Right lobe of liver (tissue), 6 donors: Measurements from ENCODE around the gene TBXA2R. TPM values are rescaled to one million over a fixed set of nuclear protein-coding genes. Genes with fewer than 3 reads are reported as not detected.
A peak's percentile ranks its signal among the peaks of the same experiment; 100 is the strongest.
"Not testable (repeated sequence)": the region's sequence is repeated elsewhere in the genome, so short reads cannot be mapped to it uniquely, and the experiment has no call there.

Source experiments
- ATAC-seq, 4 donors: fragments of 200-7000 bp; cut with Tn5 transposase; one replicate each; pipeline ENCODE4 v1.9.1; 2020; ENCODE audit warnings: mild to moderate bottlenecking in 4 of 4, moderate library complexity in 4 of 4
- DNase-seq, 3 donors: peaks; one replicate each; pipeline ENCODE4 v3.0.0-alpha.2; 2020
- H3K27ac ChIP-seq, 3 donors: fragments of 200-600 bp; one replicate each; pipeline ENCODE4 v1.8.0; 2022
- H3K27me3 ChIP-seq, 2 donors: fragments of 200-600 bp; one replicate each; pipeline ENCODE4 v1.8.0; 2022
- H3K36me3 ChIP-seq, 4 donors: fragments of 200-600 bp; sonication (generic) in 1 of 4; one replicate each; pipeline versions ENCODE4 v1.5.1 to v1.8.0; 2017 to 2022; ENCODE audit warnings: control low read depth in 1 of 4
- H3K4me1 ChIP-seq, 4 donors: fragments of 200-600 bp; sonication (generic) in 1 of 4; one replicate each; pipeline versions ENCODE4 v1.5.1 to v1.8.0; 2017 to 2022; ENCODE audit warnings: control low read depth in 1 of 4
- H3K4me3 ChIP-seq, 3 donors: fragments of 200-600 bp; one replicate each; pipeline ENCODE4 v1.8.0; 2022
- H3K9me3 ChIP-seq, 4 donors: fragments of 200-600 bp; sonication (generic) in 1 of 4; one replicate each; pipeline versions ENCODE4 v1.5.1 to v1.8.0; 2017 to 2022; ENCODE audit warnings: control low read depth in 1 of 4
- CTCF ChIP-seq, 4 donors: fragments of 200-600 bp in 3 of 4; fragments of 450-650 bp in 1 of 4; IDR thresholded peaks; one replicate each; pipeline versions ENCODE4 v1.5.1 to v1.8.0; 2016 to 2022; ENCODE audit warnings: antibody characterized with exemption in 4 of 4, mild to moderate bottlenecking in 2 of 4
- POLR2A ChIP-seq: fragments of 450-650 bp; IDR thresholded peaks from one replicate; pipeline ENCODE4 v1.6.1; 2017; ENCODE audit warnings: antibody characterized with exemption, mild to moderate bottlenecking
- WGBS: methylation state at CpG from one replicate; pipeline ENCODE4 v1.1.6; 2018; ENCODE audit warnings: low coverage, low lambda C conversion rate; ENCODE audit not compliant: insufficient coverage; ENCODE audit errors: missing lambda C conversion rate; 5-methylcytosine and 5-hydroxymethylcytosine counted together
- intact Hi-C, 2 donors: fragments of 100-400 bp; cut with DNase I; formaldehyde crosslinking; loops; one replicate each; pipeline versions ENCODE4 v1.11.2 to v1.14.1; 2022
- total RNA-seq, 6 experiments: library from RNA; depleted of rRNA in 2 of 6; stranded (reverse); fragments of >200 nt in 2 of 6; fragmentation: NEBNext Ultra II Directional in 3 of 6; extraction: Animal tissue kit (Norgen Biotek cat#: 25700) in 3 of 6; gene quantifications; one replicate each; pipeline versions ENCODE4 v1.1.0 to v1.2.4, GENCODE V29; 2016 to 2023
- donor health status: DM: no; HTN: yes; CAD: no.
- donor health status: DM: no; HTN: no; CAD: no.
- donor health status: DM: no; HTN: no; CAD: no.
- donor health status: DM: no; HTN: yes; CAD: no.
- donor health status: DM: no; HTN: yes; CAD: no.

TBXA2R gene
- total RNA-seq, 6 experiments from 2014 or later: 2.8 to 10.4 (median 4.7) TPM

GRCh38 chr19:3631053-3631861 lies 24.6 kb upstream of the TBXA2R start:
- intact Hi-C loops: no loop called here
- no peak overlapping the region for H3K4me3 ChIP-seq
- no peaks in the 10 kb centered on the region for H3K27me3 ChIP-seq
- ATAC-seq: no peak
- no peaks in the 10 kb centered on the region for H3K9me3 ChIP-seq
- H3K36me3 ChIP-seq: no peaks in the 10 kb centered on the region
- H3K4me1 ChIP-seq: peaks cover 0 to 4% (median 0%) of the 10 kb centered on the region in 4 donors
- no peak overlapping the region for H3K27ac ChIP-seq
- no peak for TF ChIP-seq CTCF (IDR thresholded peaks at IDR 0.05)
- TF ChIP-seq POLR2A: no peak
- WGBS: 94% methylated on average over 9 of the region's 43 CpGs
- no peak for DNase-seq

GRCh38 chr19:3628766-3629165 lies 22.1 kb upstream of the TBXA2R start:
- WGBS: 70% methylated on average over 9 of the region's 9 CpGs
- not testable (repeated sequence) for ATAC-seq, H3K36me3 ChIP-seq, H3K27ac ChIP-seq, H3K9me3 ChIP-seq, DNase-seq, H3K27me3 ChIP-seq, H3K4me3 ChIP-seq
- intact Hi-C loops: loop anchor here in 1 of 2 donors (10.0 kb wide), 1 partner anchor 84 kb away; no protein-coding TSS in a partner anchor
- H3K4me1 ChIP-seq: peaks cover 0 to 15% (median 7%) of the 10 kb centered on the region in 4 donors

GRCh38 chr19:3627351-3627723 lies 20.7 kb upstream of the TBXA2R start:
- intact Hi-C loops: loop anchor here in 1 of 2 donors (10.0 kb wide), 1 partner anchor 83 kb away; no protein-coding TSS in a partner anchor
- Histone ChIP-seq H3K27ac (peak overlapping the region in 2 of 3 donors; percentile 89 to 97), H3K4me1 (peaks cover 0 to 15% (median 7%) of the 10 kb centered on the region in 4 donors), H3K9me3 (no peaks in the 10 kb centered on the region), H3K27me3 (no peaks in the 10 kb centered on the region), H3K4me3 (peak overlapping the region in 1 of 3 donors; percentile 98), H3K36me3 (peaks cover 0 to 12% (median 0%) of the 10 kb centered on the region in 4 donors)
- TF ChIP-seq CTCF (IDR thresholded peaks at IDR 0.05) (no peak), POLR2A (no peak)
- no peak for DNase-seq
- WGBS: 55% methylated on average over 6 of the region's 7 CpGs
- no peak for ATAC-seq

GRCh38 chr19:3626473-3627350 lies 20.0 kb upstream of the TBXA2R start, which contains the start of gene CACTIN:
TSS of gene CACTIN (minus strand) at chr19:3626790. CDS start at chr19:3626762, 28 bp downstream.
- WGBS: 1% methylated on average over 28 of the region's 80 CpGs
- H3K27ac ChIP-seq: peak within 1 kb of the TSS; percentile 89 to 98 (median 97)
- H3K4me3 ChIP-seq: peak within 1 kb of the TSS; percentile 98 to 100 (median 99)
- peaks cover 0 to 12% (median 0%) of the 10 kb centered on the region in 4 donors for H3K36me3 ChIP-seq
- H3K9me3 ChIP-seq: no peaks in the 10 kb centered on the region
- peak; percentile 98 to 99 (median 98) for ATAC-seq
- peaks cover 0 to 15% (median 7%) of the 10 kb centered on the region in 4 donors for H3K4me1 ChIP-seq
- TF ChIP-seq POLR2A (peak; percentile 79), CTCF (IDR thresholded peaks at IDR 0.05) (peak in 1 of 4 donors; percentile 11)
- H3K27me3 ChIP-seq: no peaks in the 10 kb centered on the region
- DNase-seq: peak; percentile 99 to 100 (median 99)
- intact Hi-C loops: loop anchor here in 1 of 2 donors (10.0 kb wide), 1 partner anchor 82 kb away; no protein-coding TSS in a partner anchor
